Measurements from ENCODE around the gene ZC3H12C. TPM values are rescaled to one million over a fixed set of nuclear protein-coding genes. Genes with fewer than 3 reads are reported as not detected.

ZC3H12C gene
- total RNA-seq, 2 experiments from 2014 or later = 0.28 TPM

Other genes with a start within 250 kb of the ZC3H12C start
- gene RDX, start 203.2 kb downstream of the ZC3H12C start, total RNA-seq = 10 to 100 TPM; 30.4 to 38.1 TPM

All from activated naive CD8-positive, alpha-beta T cell treated with anti-CD3 and anti-CD28 coated beads, Interleukin-2, amount 10 ng/mL, durations not matched to agents 7 days and 5 days (primary cell).